Thyroid gland (tissue), 4 donors: Measurements from ENCODE around the gene SORCS2. TPM values are rescaled to one million over a fixed set of nuclear protein-coding genes. Genes with fewer than 3 reads are reported as not detected.

Experiments
- DNase-seq, 2 donors: peaks; one replicate each; pipeline ENCODE4 v3.0.0-alpha.2; 2019
- H3K27ac ChIP-seq, 3 donors: fragments of 200-600 bp; sonication (generic); 1 replicate in 2 of 3; 2 replicates in 1 of 3; pipeline ENCODE4 v1.5.1; 2016 to 2019; ENCODE audit warnings: mild to moderate bottlenecking in 1 of 3, moderate library complexity in 1 of 3
- H3K27me3 ChIP-seq: fragments of 200-600 bp; sonication (generic); one replicate; pipeline ENCODE4 v1.5.1; 2019
- H3K36me3 ChIP-seq, 2 donors: fragments of 200-600 bp; sonication (generic); one replicate each; pipeline ENCODE4 v1.5.1; 2016 to 2019
- H3K4me1 ChIP-seq, 2 donors: fragments of 200-600 bp; sonication (generic); one replicate each; pipeline ENCODE4 v1.5.1; 2017 to 2019
- H3K4me3 ChIP-seq, 3 donors: fragments of 200-600 bp; sonication (generic); replicated peaks in 1 of 3; 1 replicate in 2 of 3; 2 replicates in 1 of 3; pipeline ENCODE4 v1.5.1; 2016; ENCODE audit warnings: mild to moderate bottlenecking in 1 of 3
- H3K9me3 ChIP-seq: fragments of 200-600 bp; sonication (generic); one replicate; pipeline ENCODE4 v1.5.1; 2017
- CTCF ChIP-seq, 6 experiments: fragments of 200-600 bp in 3 of 6; fragments of 450-650 bp in 3 of 6; sonication (generic) in 3 of 6; IDR thresholded peaks; one replicate each; pipeline ENCODE4 v1.5.1; 2016 to 2019; ENCODE audit warnings: antibody characterized with exemption in 6 of 6, mild to moderate bottlenecking in 2 of 6, inconsistent platforms in 1 of 6, moderate library complexity in 1 of 6
- POLR2A ChIP-seq, 2 donors: fragments of 450-650 bp; IDR thresholded peaks; one replicate each; pipeline ENCODE4 v1.6.1; 2017; ENCODE audit warnings: antibody characterized with exemption in 2 of 2, mild to moderate bottlenecking in 2 of 2, moderate library complexity in 1 of 2
- WGBS, 2 donors: methylation state at CpG; one replicate each; pipeline ENCODE4 v1.1.5; 2017; 5-methylcytosine and 5-hydroxymethylcytosine counted together
- intact Hi-C: fragments of 100-400 bp; cut with DNase I; formaldehyde crosslinking; loops from one replicate; pipeline ENCODE4 v1.15.1; 2023
- total RNA-seq, 4 donors: library from RNA; depleted of rRNA; stranded (reverse); fragments of >200 nt; gene quantifications; one replicate each; pipeline ENCODE4 v1.2.3, GENCODE V29; 2016

The SORCS2 gene
- total RNA-seq, 4 donors from 2014 or later: 1.7 to 13.6 (median 3.6) TPM

GRCh38 chr4:7414736-7415510 lies 222.6 kb downstream of the SORCS2 start:
- no peaks in the 10 kb centered on the region for H3K4me1 ChIP-seq
- 68 to 75% methylated on average over 12 of the region's 12 CpGs for whole genome bisulfite sequencing, 2 donors

GRCh38 chr4:7415927-7416686 lies 223.8 kb downstream of the SORCS2 start:
- Histone ChIP-seq H3K27ac (no peak overlapping the region), H3K36me3 (no peaks in the 10 kb centered on the region), H3K4me1 (peaks cover 3 to 12% of the 10 kb centered on the region in 2 donors), H3K4me3 (no peak overlapping the region), H3K27me3 (no peaks in the 10 kb centered on the region), H3K9me3 (no peaks in the 10 kb centered on the region)
- intact Hi-C loops: no loop called here
- WGBS, 2 donors: 86 to 90% methylated on average over 16 of the region's 16 CpGs
- no peak for DNase-seq
- TF ChIP-seq CTCF (IDR thresholded peaks at IDR 0.05) (no peak), POLR2A (IDR thresholded peaks at IDR 0.05) (no peak)

More at GRCh38 chr4:7414736-7415510, 222.6 kb downstream of the SORCS2 start:
- Histone ChIP-seq H3K4me3 (no peak overlapping the region), H3K27me3 (no peaks in the 10 kb centered on the region), H3K36me3 (no peaks in the 10 kb centered on the region), H3K9me3 (no peaks in the 10 kb centered on the region), H3K27ac (no peak overlapping the region)
- TF ChIP-seq CTCF (IDR thresholded peaks at IDR 0.05): no peak
- DNase-seq: no peak
- intact Hi-C loops: no loop called here

- Histone ChIP-seq H3K27ac (no peak overlapping the region), H3K27me3 (no peaks in the 10 kb centered on the region), H3K36me3 (no peaks in the 10 kb centered on the region), H3K9me3 (no peaks in the 10 kb centered on the region), H3K4me3 (no peak overlapping the region), H3K4me1 (peaks cover 4 to 16% of the 10 kb centered on the region in 2 donors)
- 88 to 91% methylated on average over 14 of the region's 14 CpGs for WGBS, 2 donors
- TF ChIP-seq CTCF (IDR thresholded peaks at IDR 0.05) (no peak), POLR2A (IDR thresholded peaks at IDR 0.05) (no peak)
- DNase-seq: no peak
- intact Hi-C loops: no loop called here
These were observed 224.6 kb downstream of the SORCS2 start for GRCh38 chr4:7416745-7417432.

- DNase-seq: no peak
- H3K36me3 ChIP-seq: no peaks in the 10 kb centered on the region
- no peaks in the 10 kb centered on the region for H3K9me3 ChIP-seq
- no peak overlapping the region for H3K4me3 ChIP-seq
- 96 to 97% methylated on average over 9 of the region's 9 CpGs for WGBS, 2 donors
- no peak for TF ChIP-seq POLR2A (IDR thresholded peaks at IDR 0.05)
- no peak for TF ChIP-seq CTCF (IDR thresholded peaks at IDR 0.05)
- H3K27ac ChIP-seq: no peak overlapping the region
- peaks cover 4 to 19% of the 10 kb centered on the region in 2 donors for H3K4me1 ChIP-seq
- H3K27me3 ChIP-seq: no peaks in the 10 kb centered on the region
- intact Hi-C loops: no loop called here
These were observed 225.3 kb downstream of the SORCS2 start for GRCh38 chr4:7417639-7418038.
